HG02623 (cell line): ENCODE measurements around the gene AKAP7.

ENCODE experiments used
- ATAC-seq: cut with Tn5 transposase; IDR thresholded peaks from one replicate; pipeline ENCODE4 v1.9.1; 2021; ENCODE audit warnings: moderate library complexity; ENCODE audit not compliant: unreplicated experiment

The AKAP7 gene

DNA sequence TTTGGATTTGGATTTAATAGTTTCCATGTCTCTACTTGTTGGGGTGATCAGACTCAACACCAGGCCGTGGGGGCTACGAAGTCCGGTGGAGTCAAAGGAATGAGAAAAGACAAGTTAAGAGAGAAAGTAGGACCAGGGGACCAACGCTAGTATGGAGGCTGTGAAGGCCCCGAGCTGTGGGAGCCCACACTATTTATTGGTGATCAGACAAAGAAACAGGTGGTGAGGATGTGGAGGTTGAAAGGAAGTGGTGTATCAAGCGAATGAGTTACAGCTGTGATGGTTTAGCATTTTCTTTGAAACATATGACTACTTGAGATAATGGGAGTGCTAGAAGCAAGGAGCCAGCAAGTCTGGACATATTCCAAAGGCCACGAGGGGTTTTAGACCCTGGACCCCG, 62.4 kb downstream of the AKAP7 start:
- no peak for ATAC-seq

GRCh38 chr6:131199568-131200272, 64.5 kb downstream of the AKAP7 start:
- ATAC-seq, result peak; percentile 100

DNA sequence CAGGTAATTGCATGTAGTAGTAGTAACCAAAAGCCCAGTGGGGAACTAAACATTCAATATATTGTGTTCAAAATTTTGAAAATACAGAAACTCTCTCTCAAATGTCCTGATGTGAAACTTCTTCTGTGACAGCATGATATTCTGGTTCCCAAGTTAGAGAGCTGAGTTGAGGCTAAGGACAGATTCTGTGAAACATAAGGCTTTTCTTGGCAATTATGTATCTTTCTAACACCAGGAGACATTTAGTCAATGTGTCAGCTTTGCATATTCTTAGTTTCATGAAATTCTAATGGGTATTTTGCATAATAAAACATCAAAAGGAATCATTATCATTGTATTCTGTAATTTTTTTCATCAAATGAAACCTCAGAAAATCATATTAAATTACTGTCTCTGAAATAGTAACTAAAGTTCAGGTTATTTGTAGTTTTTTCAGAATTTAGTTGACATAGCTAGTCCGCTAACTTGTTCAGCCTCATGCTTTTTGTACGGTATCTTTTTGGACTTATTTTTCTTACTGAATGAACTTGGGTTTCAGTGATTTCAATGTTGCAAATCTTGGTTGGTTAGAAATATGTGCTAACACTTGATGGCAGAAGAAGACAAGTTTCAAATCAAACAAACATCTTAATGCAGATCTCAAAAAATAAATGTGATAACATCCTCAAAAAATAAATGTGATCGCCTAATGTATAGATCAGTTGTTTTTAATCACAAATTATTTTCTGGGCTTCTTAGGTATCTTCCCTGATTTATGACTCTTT, 70.4 kb downstream of the AKAP7 start:
- no peak for ATAC-seq

DNA sequence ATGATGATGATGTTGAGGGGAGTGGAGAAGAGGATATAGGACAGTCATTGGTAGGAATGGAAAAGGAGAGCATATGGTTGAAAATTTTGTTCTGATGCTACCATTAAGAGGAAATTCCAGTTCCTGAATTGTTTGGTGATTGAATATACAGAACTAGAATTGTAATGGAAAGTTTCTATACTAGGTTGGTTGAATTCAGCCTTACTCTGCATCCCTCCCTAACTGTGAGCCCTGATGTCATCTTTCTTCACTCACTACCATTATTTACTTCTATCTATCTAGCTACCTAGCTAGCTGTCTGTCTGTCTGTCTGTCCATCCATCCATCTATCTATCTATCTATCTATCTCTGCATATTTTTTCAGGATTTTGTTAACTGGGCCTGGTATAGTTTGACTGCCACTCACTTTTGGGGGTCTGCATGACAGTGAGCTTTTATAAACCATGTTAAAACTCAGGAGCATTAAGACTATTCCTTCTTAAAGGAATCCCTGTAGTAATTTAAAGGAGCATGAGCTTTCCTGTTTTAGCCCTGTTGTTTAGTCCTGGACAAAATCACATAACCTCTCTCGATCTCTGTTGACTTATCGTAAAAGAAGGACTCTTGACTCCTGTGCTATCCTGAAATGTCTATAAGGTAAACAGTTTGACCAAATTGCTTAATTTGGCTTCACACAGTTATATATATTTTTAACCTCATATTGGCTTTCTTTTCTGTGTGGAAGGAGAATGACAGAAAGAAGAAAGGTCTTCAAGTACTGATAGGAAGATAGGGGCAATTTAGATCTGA, 71.4 kb downstream of the AKAP7 start:
- no peak for ATAC-seq

DNA sequence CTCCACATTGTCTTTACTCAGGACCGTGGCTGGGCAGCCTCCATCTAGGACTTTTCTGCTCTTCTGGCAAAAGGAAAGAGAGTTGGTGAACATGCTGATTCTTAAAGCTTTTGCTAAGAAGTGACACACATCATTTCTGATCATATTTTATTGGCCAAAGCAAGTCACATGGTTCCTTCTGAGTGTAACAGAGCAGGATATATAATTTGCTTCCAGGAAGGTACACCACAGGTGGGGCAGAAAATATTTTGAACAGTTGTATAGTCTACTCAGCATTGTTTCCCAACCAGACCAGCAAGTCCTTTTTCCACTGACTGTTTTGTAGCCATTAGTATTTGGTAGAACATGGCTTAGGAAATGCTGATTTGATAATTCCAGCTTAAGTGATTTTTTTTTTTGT, 73.5 kb downstream of the AKAP7 start:
- ATAC-seq, result no peak

DNA sequence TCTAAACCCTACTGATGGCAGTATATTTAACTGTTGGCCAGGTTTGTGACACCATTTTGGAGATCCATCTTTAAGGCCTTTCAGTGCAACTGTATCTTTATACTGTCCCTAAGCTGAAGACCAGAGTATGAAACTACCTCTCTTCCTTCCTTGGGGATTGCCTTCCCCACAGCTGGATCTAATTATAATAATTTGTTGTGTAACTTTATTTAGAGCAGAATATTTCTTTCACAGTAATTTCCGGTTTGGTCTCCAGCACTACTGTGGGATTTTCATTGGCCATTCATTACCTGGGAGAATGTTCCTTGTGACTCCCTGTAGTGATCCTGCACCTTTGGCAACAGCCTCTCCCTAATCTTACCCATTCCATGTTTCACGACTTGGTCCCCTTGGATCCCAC, 75.2 kb downstream of the AKAP7 start:
- no peak for ATAC-seq

DNA sequence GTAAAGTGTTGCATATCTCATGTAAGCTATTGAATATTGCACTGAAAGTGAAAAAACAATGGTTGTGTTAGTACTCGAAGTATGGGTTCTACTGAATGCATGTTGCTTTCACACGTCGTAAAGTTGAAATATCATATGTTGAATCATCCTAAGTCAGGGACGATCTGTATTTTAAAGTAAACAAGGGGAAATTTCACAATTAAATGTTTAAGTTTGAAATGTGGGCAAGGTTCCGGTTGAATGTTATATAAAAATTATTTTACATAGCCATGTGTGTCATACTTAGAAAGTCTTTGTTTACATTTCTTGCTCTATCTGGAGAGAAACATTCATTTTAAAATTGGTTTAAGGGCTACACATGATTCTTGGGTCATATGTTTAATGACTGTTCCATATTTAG, 76.8 kb downstream of the AKAP7 start:
- no peak for ATAC-seq

DNA sequence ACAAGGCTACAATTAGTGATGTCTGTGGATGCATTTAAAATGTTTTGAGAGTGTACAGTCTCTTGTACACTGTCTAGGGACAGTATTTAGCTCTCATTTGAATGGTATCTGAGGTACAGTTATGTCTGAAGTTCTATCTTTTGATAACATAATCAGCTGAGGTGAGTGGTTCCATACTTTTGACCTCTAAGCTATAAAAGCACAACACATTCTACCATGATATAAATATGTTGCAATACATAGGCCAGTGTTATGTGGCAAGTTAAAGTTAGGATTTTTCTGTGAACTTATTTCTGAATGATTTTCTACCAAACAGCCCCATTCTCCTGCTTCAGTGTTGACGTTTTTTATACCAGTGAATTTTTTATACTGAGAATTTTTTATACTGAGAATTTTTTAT, 77.6 kb downstream of the AKAP7 start:
- no peak for ATAC-seq

DNA sequence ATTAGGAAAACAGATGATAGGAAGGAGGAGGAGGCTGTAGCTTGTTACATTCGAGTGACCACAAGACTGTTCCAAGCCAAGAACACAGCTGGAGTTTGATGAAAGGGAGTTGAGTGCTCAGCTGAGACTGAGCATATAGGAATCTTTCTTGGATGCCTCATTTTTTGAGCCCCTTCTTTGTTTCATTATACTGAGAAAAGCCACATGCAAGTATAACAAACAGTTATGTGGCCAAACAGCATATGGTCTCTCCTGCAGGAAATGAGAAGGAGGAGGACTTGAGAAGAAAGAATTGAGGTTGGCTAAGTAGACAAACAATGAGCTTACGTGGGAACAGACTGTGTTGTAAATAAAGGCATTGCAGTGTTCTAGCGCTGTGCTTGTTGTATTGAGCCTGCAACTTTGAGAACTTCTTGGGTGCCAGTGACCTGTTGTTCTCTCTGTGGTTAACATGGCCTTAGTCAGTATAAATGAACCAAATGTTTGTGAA, 78.3 kb downstream of the AKAP7 start:
- ATAC-seq, result no peak

- no peak for ATAC-seq
These were observed 80.0 kb downstream of the AKAP7 start for GRCh38 chr6:131215219-131215618.

- ATAC-seq, result no peak
These were observed 81.0 kb downstream of the AKAP7 start for GRCh38 chr6:131216246-131216645.

DNA sequence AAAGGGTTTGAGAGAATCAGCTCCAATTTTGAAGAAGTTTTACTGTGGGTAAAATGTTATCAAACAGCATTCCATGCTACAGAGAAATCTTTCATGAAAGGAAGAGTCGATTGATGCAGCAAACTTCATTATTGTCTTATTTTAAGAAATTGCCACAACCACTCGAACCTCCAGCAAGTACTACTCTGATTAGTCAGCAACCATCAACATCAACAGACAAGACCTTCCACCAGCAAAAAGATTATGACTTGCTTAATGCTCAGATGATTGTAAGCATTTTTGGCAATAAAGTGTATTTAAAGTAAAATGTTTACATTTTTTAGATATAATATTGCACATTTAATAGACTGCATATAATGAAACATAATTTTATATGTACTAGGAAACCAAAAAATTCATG, 87.5 kb downstream of the AKAP7 start:
- no peak for ATAC-seq

DNA sequence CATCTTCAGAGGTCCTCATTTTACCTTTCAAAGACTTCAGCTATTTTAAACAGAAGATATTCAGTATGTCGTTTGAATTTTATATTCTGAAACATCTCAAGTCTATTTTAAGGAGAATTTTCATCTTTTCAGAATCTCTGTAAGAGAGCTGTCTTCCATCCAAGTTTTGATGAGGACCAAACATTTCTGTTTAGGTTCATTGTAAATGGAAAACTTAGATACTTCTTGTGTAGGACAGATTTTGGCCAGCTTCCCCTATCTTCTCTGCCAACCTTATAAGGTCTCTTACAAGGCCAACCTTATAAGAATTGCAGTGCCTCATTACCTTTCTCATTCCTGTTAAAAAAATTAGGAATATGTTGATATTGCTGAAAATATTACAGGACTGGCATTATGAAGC, 88.1 kb downstream of the AKAP7 start:
- no peak for ATAC-seq

DNA sequence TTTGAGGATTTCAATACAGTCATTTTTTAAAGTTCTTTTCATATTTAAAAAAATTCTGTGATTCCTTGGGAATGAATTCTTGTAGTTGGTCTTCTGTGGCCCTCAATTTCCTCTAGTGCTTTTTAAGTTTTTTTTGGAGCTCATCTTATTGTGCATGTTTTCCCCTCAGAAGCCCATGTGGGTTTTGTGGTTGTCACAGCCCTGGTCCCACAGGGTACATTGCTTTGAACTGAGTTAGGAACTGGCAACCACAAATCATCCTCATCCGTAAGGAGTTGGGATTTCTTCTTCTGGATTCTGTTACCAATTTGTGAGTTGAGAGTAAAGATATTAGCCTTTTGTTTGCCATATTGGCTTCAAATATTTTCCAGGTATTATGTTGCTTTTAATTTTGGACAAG, 89.9 kb downstream of the AKAP7 start:
- ATAC-seq, result no peak

DNA sequence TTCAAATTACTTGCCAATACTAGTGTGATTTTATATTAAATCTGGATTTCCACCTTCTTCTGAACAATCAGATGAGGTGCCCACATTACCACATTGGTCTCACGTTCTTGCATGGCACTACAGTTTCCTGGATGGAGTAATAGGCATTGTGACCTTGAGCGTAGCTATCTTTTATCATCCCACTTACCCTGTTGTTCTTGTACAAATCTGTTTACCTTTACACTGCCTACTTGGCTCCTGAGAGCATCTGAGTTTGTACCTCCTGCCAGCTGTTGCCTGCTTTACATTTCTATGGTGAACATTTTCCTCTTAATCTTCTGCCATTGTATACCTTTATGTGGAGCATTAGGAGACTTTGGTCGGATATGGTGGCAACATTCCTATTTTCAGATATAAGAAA, 90.7 kb downstream of the AKAP7 start:
- ATAC-seq, result no peak

DNA sequence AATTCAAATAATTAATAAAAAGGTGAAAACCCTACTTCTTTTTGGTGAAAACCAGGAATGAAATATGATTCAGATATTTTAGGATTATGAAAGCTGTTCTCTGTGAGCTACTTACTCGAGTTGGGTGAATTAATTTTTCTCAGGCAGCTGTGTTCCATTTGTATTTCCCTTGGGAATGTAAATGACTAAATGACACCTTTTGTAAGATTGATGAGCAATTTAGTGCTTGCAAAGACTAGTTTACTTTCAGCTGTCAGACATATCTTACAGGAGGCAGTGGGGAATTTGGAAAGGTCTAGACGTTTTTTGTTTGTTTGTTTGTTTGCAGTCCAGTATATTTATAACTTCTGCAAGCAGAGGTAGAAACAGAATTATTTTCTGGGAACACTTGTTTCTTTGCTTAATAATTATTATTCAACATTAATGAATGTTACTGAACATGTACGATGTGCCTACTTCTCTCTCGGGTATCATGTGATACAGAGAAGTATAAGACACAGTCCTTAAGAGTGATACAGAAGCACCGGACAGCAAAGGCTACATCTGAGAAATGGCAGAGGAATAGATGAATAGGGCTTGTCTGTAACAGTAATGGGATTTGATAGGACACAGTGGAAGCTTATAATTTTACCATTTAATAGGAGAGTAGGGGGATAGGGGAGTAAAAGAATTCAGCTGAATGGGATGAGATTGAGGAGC, 91.3 kb downstream of the AKAP7 start:
- ATAC-seq, result no peak

DNA sequence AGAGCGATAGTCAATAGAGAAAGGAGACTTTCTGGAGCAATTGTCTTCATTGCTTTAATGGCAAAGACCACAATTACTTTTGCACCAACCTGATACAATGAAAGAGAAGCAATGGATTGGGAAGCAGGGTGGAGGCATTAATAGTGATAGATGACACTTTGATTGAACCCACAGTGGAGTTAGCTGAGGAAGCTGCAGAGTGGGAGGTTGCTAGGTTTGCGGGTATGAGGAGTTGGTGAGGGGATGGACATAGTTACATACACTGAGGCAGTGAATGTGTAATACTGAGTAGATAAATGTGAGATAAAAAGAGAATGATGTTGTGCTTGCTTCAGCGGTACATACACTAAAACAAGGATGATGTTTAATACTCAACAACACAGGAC, 91.9 kb downstream of the AKAP7 start:
- ATAC-seq, result no peak

- no peak for ATAC-seq
These were observed 95.8 kb downstream of the AKAP7 start for GRCh38 chr6:131231103-131231502.

DNA sequence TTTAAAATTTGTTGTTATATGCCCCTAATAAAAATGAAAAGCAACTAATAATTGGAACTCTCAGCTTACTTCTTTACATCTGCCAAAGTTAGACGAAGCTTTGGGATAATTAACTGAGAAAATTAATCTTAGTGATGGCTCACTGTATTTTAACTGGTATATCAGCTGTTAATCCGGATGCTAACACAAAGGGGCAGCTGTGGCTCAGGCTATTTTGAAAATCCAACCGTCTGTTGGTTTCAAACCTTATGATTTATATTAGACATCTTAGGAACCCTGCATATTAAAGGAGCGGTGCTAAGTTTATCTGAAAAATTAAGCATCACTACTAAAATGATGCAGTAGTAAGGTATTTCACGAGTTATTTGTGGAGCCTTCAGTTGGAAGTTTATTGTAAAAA, 96.6 kb downstream of the AKAP7 start:
- ATAC-seq, result no peak

GRCh38 chr6:131244942-131245341, 109.7 kb downstream of the AKAP7 start:
- ATAC-seq, result no peak

GRCh38 chr6:131250122-131250521, 114.9 kb downstream of the AKAP7 start:
- peak; percentile 82 for ATAC-seq
